ENCODE measurements around the gene LHFPL4.

- no peak for TF ChIP-seq NFRKB (IDR thresholded peaks at IDR 0.05)
- TF ChIP-seq ELF4 (IDR thresholded peaks at IDR 0.05): no peak
- no peak for TF ChIP-seq PKNOX1 (IDR thresholded peaks at IDR 0.05)
- TF ChIP-seq ARNT (IDR thresholded peaks at IDR 0.05): no peak
- TF ChIP-seq ZNF384 (IDR thresholded peaks at IDR 0.05): no peak
- TF ChIP-seq SP1 (IDR thresholded peaks at IDR 0.05): no peak
- no peak for TF ChIP-seq TARDBP (IDR thresholded peaks at IDR 0.05)
- no peak for TF ChIP-seq FOXM1 (IDR thresholded peaks at IDR 0.05; ENCODE audit: borderline replicate concordance)
- TF ChIP-seq FOXK2 (IDR thresholded peaks at IDR 0.05): no peak
- TF ChIP-seq L3MBTL2 (conservative IDR thresholded peaks at IDR 0.05): no peak
- no peak for TF ChIP-seq BHLHE40 (IDR thresholded peaks at IDR 0.05; ENCODE audit: borderline replicate concordance)
- TF ChIP-seq FOXA1 (IDR thresholded peaks at IDR 0.05): no peak
- no peak for TF ChIP-seq SUZ12 (IDR thresholded peaks at IDR 0.05)
These were observed 4.6 kb downstream of the LHFPL4 start for GRCh38 chr3:9548991-9549390.
